Stimulated activated CD4-positive, alpha-beta T cell treated with anti-CD3 and anti-CD28 coated beads, TNF-alpha, amount 100 ng/mL, for 4 hours (primary cell): ENCODE measurements around the gene USP6NL.
A peak's percentile ranks its signal among the peaks of the same experiment; 100 is the strongest.
"Not testable (repeated sequence)": the region's sequence is repeated elsewhere in the genome, so short reads cannot be mapped to it uniquely, and the experiment has no call there.

Experiments used
- DNase-seq, 3 experiments: peaks; one replicate each; pipeline ENCODE4 v3.0.0-alpha.2; 2020; ENCODE audit warnings: low read depth in 3 of 3

Gene USP6NL

GRCh38 chr10:11515596-11516430 lies 95.6 kb downstream of the USP6NL start:
- DNase-seq, result peak in 1 of 3 experiments; percentile 9

GRCh38 chr10:11513727-11514126 lies 97.7 kb downstream of the USP6NL start:
- no peak for DNase-seq

GRCh38 chr10:11512596-11512995 lies 98.9 kb downstream of the USP6NL start:
- no peak for DNase-seq

GRCh38 chr10:11511321-11511720 lies 100.1 kb downstream of the USP6NL start:
- no peak for DNase-seq

GRCh38 chr10:11510736-11511135 lies 100.7 kb downstream of the USP6NL start:
- no peak for DNase-seq

GRCh38 chr10:11510281-11510680 lies 101.2 kb downstream of the USP6NL start:
- DNase-seq, result no peak

- DNase-seq, result no peak
Measured at GRCh38 chr10:11509036-11509435, 102.4 kb downstream of the USP6NL start.

GRCh38 chr10:11506247-11506789 lies 105.1 kb downstream of the USP6NL start:
- no peak for DNase-seq

GRCh38 chr10:11505639-11506038 lies 105.8 kb downstream of the USP6NL start:
- no peak for DNase-seq

GRCh38 chr10:11504566-11505285 lies 106.7 kb downstream of the USP6NL start:
- no peak for DNase-seq

GRCh38 chr10:11501600-11501999 lies 109.8 kb downstream of the USP6NL start:
- DNase-seq, result no peak

GRCh38 chr10:11499425-11500071 lies 111.9 kb downstream of the USP6NL start:
- no peak for DNase-seq

- no peak for DNase-seq
Measured at GRCh38 chr10:11498399-11498798, 113.1 kb downstream of the USP6NL start.

- not testable (repeated sequence) for DNase-seq
Measured at GRCh38 chr10:11494923-11495322, 116.5 kb downstream of the USP6NL start.

- no peak for DNase-seq
Measured at GRCh38 chr10:11493646-11494045, 117.8 kb downstream of the USP6NL start.

- DNase-seq, result no peak
Measured at GRCh38 chr10:11491087-11491486, 120.4 kb downstream of the USP6NL start.

- no peak for DNase-seq
Measured at GRCh38 chr10:11489591-11489990, 121.9 kb downstream of the USP6NL start.

GRCh38 chr10:11488126-11488525 lies 123.3 kb downstream of the USP6NL start:
- no peak for DNase-seq

GRCh38 chr10:11483201-11484148 lies 128.0 kb downstream of the USP6NL start:
- no peak for DNase-seq

GRCh38 chr10:11482306-11482705 lies 129.1 kb downstream of the USP6NL start:
- DNase-seq, result no peak

GRCh38 chr10:11480687-11481086 lies 130.8 kb downstream of the USP6NL start:
- DNase-seq, result no peak
